GM23248 (cell line): ENCODE data around the gene CNOT6. TPM values are rescaled to one million over a fixed set of nuclear protein-coding genes. Genes with fewer than 3 reads are reported as not detected.
"Not testable (repeated sequence)": the region's sequence is repeated elsewhere in the genome, so short reads cannot be mapped to it uniquely, and the experiment has no call there.

Source experiments
- DNase-seq: peaks from one replicate; pipeline ENCODE4 v3.0.0-alpha.2; 2015
- H2AFZ ChIP-seq: fragments of 200-600 bp; sonication (generic); 2 replicates; pipeline ENCODE4 v1.6.1; 2016; ENCODE audit warnings: antibody characterized with exemption
- H3F3A ChIP-seq: fragments of 200-600 bp; sonication (generic); 2 replicates; pipeline ENCODE4 v1.6.1; 2016; ENCODE audit warnings: mild to moderate bottlenecking, antibody characterized with exemption, mixed run types; ENCODE audit not compliant: insufficient read depth
- H3K27ac ChIP-seq: fragments of 200-600 bp; sonication (generic); 2 replicates; pipeline ENCODE4 v1.5.1; 2016; ENCODE audit warnings: mild to moderate bottlenecking
- H3K27me3 ChIP-seq: fragments of 200-600 bp; sonication (generic); replicated peaks from 2 replicates; pipeline ENCODE4 v1.6.1; 2016; ENCODE audit warnings: mild to moderate bottlenecking; ENCODE audit not compliant: insufficient read depth
- H3K36me3 ChIP-seq: fragments of 200-600 bp; sonication (generic); 2 replicates; pipeline ENCODE4 v1.6.1; 2016; ENCODE audit warnings: low read depth, mild to moderate bottlenecking
- H3K4me1 ChIP-seq: fragments of 200-600 bp; sonication (generic); 2 replicates; pipeline ENCODE4 v1.6.1; 2016; ENCODE audit warnings: mild to moderate bottlenecking; ENCODE audit not compliant: insufficient read depth
- H3K4me2 ChIP-seq: fragments of 200-600 bp; sonication (generic); one replicate; pipeline ENCODE4 v1.6.1; 2016; ENCODE audit warnings: mild to moderate bottlenecking; ENCODE audit not compliant: unreplicated experiment
- H3K4me3 ChIP-seq: fragments of 200-600 bp; sonication (generic); 2 replicates; pipeline ENCODE4 v1.5.1; 2016; ENCODE audit warnings: mild to moderate bottlenecking
- H3K79me2 ChIP-seq: fragments of 200-600 bp; sonication (generic); 2 replicates; pipeline ENCODE4 v1.6.1; 2016; ENCODE audit warnings: mild to moderate bottlenecking; ENCODE audit not compliant: insufficient read depth
- H3K9ac ChIP-seq: fragments of 200-600 bp; sonication (generic); 2 replicates; pipeline ENCODE4 v1.6.1; 2016; ENCODE audit warnings: mild to moderate bottlenecking
- H3K9me2 ChIP-seq: fragments of 200-600 bp; sonication (generic); 2 replicates; pipeline ENCODE4 v1.6.1; 2016; ENCODE audit warnings: mixed run types, mild to moderate bottlenecking, moderate library complexity; ENCODE audit not compliant: insufficient read depth
- H3K9me3 ChIP-seq: fragments of 200-600 bp; sonication (generic); one replicate; pipeline ENCODE4 v1.6.1; 2017; ENCODE audit warnings: low read depth
- H4K20me1 ChIP-seq: fragments of 200-600 bp; sonication (generic); 2 replicates; pipeline ENCODE4 v1.6.0; 2016; ENCODE audit not compliant: insufficient read depth
- EZH2 ChIP-seq: fragments of 200-600 bp; sonication (generic); IDR thresholded peaks from 2 replicates; pipeline ENCODE4 v1.6.1; 2018; ENCODE audit warnings: antibody characterized with exemption, mild to moderate bottlenecking; ENCODE audit not compliant: insufficient read depth, poor library complexity, severe bottlenecking
- EZH2phosphoT487 ChIP-seq: fragments of 200-600 bp; sonication (generic); IDR thresholded peaks from 2 replicates; pipeline ENCODE4 v1.6.1; 2018; ENCODE audit warnings: antibody characterized with exemption, moderate library complexity, mild to moderate bottlenecking, low read depth; ENCODE audit not compliant: insufficient read depth
- WGBS, 2 experiments: methylation state at CpG; one replicate each; pipeline ENCODE4 v1.1.6; 2015 to 2017; ENCODE audit warnings: low lambda C conversion rate in 2 of 2, low coverage in 1 of 2; ENCODE audit errors: missing lambda C conversion rate in 2 of 2; 5-methylcytosine and 5-hydroxymethylcytosine counted together
- in situ Hi-C: fragments of 300-500 bp; cut with MboI; formaldehyde crosslinking; loops from 2 replicates; pipeline ENCODE4 v1.15.0; 2020
- polyA plus RNA-seq: library from polyadenylated mRNA; unstranded; fragments of >200 nt; fragmentation: Nextera tagmentation; extraction: Ambion mirVana; gene quantifications from 2 replicates; pipeline ENCODE4 v1.2.1, GENCODE V29; 2016
- total RNA-seq: library from RNA; depleted of rRNA; stranded (reverse); fragments of >200 nt; shearing (Covaris generic); gene quantifications from 2 replicates; pipeline ENCODE4 v1.2.3, GENCODE V29; 2014

Gene CNOT6
- total and polyA plus RNA-seq, 2 experiments from 2014 or later = 5.3 to 7.8 TPM

GRCh38 chr5:180495292-180495691, 1.1 kb downstream of the CNOT6 start:
- no peaks in the 10 kb centered on the region for H3K27me3 ChIP-seq
- H3K4me3 ChIP-seq = peak overlapping the region; percentile 78
- H3K9me2 ChIP-seq = no peaks in the 10 kb centered on the region
- H3K36me3 ChIP-seq = no peaks in the 10 kb centered on the region
- peak; percentile 24 for DNase-seq
- peaks cover 7% of the 10 kb centered on the region; the same call in 1 of the 2 replicates for H3K4me1 ChIP-seq
- no peaks in the 10 kb centered on the region for H3K9me3 ChIP-seq
- TF ChIP-seq EZH2 = no peak
- TF ChIP-seq EZH2phosphoT487 = no peak
- in situ Hi-C loops = no loop called here
- H3K27ac ChIP-seq = peak overlapping the region; percentile 72
- H3K4me2 ChIP-seq = peak overlapping the region; percentile 90
- H3K79me2 ChIP-seq = peaks cover 56% of the 10 kb centered on the region
- 16 to 22% methylated on average over 7 of the region's 7 CpGs for WGBS, 2 experiments
- H3F3A ChIP-seq = no peaks in the 10 kb centered on the region
- peak overlapping the region; percentile 88 for H3K9ac ChIP-seq
- H4K20me1 ChIP-seq = no peaks in the 10 kb centered on the region
- H2AFZ ChIP-seq = peak overlapping the region; percentile 61

GRCh38 chr5:180495991-180496741, 2.0 kb downstream of the CNOT6 start:
- H3K4me2 ChIP-seq = peak overlapping the region; percentile 90

GRCh38 chr5:180496806-180497205, 2.6 kb downstream of the CNOT6 start:
- H3K4me1 ChIP-seq, H3K9ac ChIP-seq, H3K9me3 ChIP-seq, DNase-seq, H3F3A ChIP-seq, H3K9me2 ChIP-seq, H3K27ac ChIP-seq, H4K20me1 ChIP-seq, H3K27me3 ChIP-seq, H2AFZ ChIP-seq, in situ Hi-C loops, H3K4me2 ChIP-seq, H3K36me3 ChIP-seq, H3K4me3 ChIP-seq: not testable (repeated sequence)
- WGBS, 2 experiments = 88 to 90% methylated on average over 9 of the region's 9 CpGs
- H3K79me2 ChIP-seq = peaks cover 71% of the 10 kb centered on the region

More at GRCh38 chr5:180495991-180496741, 2.0 kb downstream of the CNOT6 start:
- no peak for DNase-seq
- Histone ChIP-seq H3K27ac (no peak overlapping the region), H3K4me1 (peaks cover 7% of the 10 kb centered on the region; the same call in 1 of the 2 replicates), H3K36me3 (no peaks in the 10 kb centered on the region), H3K27me3 (no peaks in the 10 kb centered on the region), H3K79me2 (peaks cover 65% of the 10 kb centered on the region), H3K4me3 (peak overlapping the region; percentile 78), H3K9me2 (no peaks in the 10 kb centered on the region), H3K9ac (peak overlapping the region; percentile 88; the same call in 1 of the 2 replicates), H3K9me3 (no peaks in the 10 kb centered on the region), H4K20me1 (peaks cover 4% of the 10 kb centered on the region; the same call in 1 of the 2 replicates), H3F3A (no peaks in the 10 kb centered on the region), H2AFZ (no peak overlapping the region)
- in situ Hi-C loops = no loop called here
- 87 to 90% methylated on average over 18 of the region's 18 CpGs for WGBS, 2 experiments
- no peak for TF ChIP-seq EZH2phosphoT487
- no peak for TF ChIP-seq EZH2

GRCh38 chr5:180497865-180498264, 3.7 kb downstream of the CNOT6 start:
- peaks cover 82% of the 10 kb centered on the region for H3K79me2 ChIP-seq
- H3K4me1 ChIP-seq, in situ Hi-C loops, H3K9me2 ChIP-seq, H4K20me1 ChIP-seq, DNase-seq, H3K9ac ChIP-seq, H2AFZ ChIP-seq, H3K27me3 ChIP-seq, H3K4me2 ChIP-seq, H3K36me3 ChIP-seq, H3K27ac ChIP-seq, H3K9me3 ChIP-seq, H3F3A ChIP-seq, H3K4me3 ChIP-seq: not testable (repeated sequence)
- 95% methylated on average over 7 of the region's 7 CpGs for WGBS, 2 experiments
